ENCODE data around the gene GAS7.

DNA sequence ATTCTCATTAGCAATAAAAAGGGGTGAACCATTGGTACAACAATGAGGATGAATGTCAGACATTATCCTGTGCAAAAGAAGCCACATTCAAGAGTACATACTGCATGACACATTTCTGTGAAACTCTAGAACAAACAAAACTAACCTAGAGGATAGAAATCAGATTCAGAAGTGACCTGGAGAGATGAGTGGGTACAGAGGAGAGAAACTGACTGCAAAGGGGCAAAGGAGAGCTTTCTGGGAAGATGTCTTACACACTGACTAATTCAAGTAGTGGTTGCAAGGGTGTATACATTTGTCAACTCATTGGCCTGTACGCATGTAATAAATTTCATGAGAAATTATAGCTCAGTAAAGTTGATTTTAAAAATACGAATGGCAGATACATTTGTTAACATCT is 115.6 kb downstream of the GAS7 start:
- TF ChIP-seq POLR2AphosphoS5 (IDR thresholded peaks at IDR 0.05; ENCODE audit: low read depth): no peak
- TF ChIP-seq EZH2 (IDR thresholded peaks at IDR 0.05; ENCODE audit: low read depth, unreplicated experiment): no peak
- no peak for TF ChIP-seq JUNB (IDR thresholded peaks at IDR 0.05; ENCODE audit: unreplicated experiment)
